NCI-H1930 (cell line): ENCODE data around the gene NMNAT1.
A peak's percentile ranks its signal among the peaks of the same experiment; 100 is the strongest.
"Not testable (repeated sequence)": the region's sequence is repeated elsewhere in the genome, so short reads cannot be mapped to it uniquely, and the experiment has no call there.

Experiments
- DNase-seq, 2 experiments: peaks; one replicate each; lab custom pipeline; 2025; lab: John Stamatoyannopoulos, UW

The NMNAT1 gene

GRCh38 chr1:9920606-9921005, 22.7 kb upstream of the NMNAT1 start:
- no peak for DNase-seq

DNA sequence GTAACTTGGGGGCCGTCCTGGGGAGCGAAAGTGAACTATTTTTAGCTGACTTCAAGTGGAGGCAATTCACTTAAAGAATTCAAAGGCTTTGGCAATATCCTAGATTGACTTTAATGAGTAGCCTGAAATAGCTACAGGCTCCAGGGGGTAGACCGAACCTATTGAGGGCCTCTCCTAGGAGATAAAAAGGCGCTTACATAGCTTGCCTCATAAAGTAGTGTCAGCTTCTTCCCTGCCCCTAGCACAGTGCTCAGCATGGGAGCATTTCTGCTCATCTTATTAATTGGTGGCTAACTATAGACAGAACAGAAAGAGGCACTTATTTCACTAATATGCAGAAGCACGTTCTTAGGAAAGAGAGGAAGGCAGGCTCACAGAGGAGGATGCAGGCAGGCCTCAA, 20.9 kb upstream of the NMNAT1 start:
- no peak for DNase-seq

GRCh38 chr1:9927259-9927658, 16.0 kb upstream of the NMNAT1 start:
- DNase-seq = no peak

DNA sequence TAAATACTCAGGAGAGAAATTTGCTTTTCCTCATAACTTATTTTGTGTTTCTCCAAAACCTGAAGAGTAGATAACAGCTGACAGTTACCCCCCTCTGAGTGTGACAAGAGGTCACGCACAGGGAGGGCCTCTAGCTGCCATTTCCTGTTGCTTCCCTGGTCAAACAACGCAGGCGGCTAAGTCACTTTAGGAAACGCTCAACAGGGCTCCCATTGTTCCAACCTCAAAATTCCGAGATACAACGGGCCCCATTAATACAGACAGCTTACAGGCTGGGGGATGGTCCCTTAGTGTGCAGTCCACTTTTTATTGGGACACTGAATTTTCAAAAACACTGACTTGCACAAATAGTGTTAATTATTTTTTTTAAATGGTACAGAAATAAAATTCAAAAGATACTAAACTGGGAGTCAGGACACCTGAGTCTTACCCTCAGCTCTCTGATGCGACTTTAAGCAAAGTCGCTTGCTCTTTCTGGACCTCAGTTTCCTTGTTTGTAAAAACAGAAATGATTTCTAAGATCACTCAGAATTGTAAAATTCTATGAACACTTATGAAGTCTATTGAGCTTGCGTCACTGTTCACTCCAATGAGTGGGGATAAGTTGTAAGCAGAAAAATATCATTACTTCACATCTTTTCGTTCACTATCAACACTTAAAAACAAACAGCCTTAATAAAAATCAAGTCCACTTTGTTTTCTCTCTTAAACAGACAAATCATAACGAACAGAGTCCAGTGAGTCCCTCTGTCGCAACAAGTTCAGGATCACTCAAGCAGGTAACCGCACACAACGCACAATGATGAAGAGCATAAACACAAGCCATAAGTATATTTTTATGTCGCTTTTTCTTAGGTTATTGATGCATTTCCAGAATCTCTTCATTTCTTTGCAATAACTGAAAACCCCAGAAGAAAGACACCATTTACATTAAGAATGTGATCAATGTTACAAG, 13.6 kb upstream of the NMNAT1 start:
- no peak for DNase-seq

DNA sequence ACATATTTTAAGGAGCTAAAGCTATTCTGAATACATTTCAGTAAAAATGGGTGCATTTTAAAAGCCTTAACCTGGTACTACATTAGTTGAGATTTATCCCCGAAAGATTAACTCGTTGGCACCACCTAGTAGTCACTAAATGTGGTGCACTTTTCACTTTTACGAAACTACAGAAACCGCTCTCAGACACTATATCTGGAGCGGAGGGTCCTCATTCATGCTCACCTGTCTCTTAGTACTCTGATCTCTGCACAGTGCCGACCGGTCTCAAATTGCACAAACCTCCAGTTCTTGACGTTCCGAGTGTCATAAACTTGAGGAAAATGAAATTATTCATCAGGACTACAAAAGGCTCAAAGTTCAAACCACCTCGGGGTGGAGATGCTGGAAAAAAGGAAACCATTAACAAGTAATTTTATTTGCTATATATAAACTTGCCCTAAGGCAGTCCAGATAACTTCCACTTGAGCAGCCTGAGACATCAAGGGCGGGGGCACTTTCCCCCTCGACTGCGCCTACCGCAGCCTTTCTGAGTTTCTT, 806 bp upstream of the NMNAT1 start:
- DNase-seq = no peak

DNA sequence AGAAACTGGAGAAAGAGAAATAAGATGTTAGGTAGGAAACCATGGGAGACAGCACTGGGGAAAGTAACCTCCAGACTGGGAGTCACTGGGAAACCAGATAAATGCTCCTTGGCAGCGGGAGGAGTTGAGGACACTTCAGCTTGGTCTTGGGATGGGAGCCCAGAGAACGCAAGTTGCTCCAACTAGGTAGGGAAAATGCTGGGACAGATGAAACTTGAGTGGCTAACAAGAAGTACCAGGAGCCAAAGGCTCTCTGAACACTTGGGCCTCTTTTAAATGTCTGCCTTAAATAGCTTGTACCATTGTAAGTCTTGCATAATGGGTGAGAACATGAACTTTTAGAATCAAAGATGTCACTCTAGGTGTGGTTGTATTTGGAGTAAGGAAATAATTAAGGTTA, 3.0 kb downstream of the NMNAT1 start:
- DNase-seq = no peak

DNA sequence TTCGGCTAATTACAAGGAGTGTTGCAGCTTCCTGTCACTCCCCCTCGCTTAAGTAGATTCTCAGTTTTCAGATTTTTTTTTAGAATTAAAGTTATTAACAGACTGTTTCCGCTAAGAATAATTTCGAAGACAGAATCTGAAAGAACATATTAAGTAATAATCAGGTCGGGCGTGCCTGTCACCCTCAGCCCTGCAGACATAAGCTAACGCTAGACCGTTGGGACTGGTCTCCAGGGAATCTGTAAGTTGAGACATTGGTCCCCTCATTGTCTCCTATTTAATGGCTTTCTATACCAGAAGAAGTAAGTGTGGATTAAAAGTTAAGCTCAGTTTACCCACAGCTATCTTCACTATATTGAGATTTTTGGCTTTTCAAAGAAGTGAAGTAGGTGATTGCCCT, 14.5 kb downstream of the NMNAT1 start:
- no peak for DNase-seq

DNA sequence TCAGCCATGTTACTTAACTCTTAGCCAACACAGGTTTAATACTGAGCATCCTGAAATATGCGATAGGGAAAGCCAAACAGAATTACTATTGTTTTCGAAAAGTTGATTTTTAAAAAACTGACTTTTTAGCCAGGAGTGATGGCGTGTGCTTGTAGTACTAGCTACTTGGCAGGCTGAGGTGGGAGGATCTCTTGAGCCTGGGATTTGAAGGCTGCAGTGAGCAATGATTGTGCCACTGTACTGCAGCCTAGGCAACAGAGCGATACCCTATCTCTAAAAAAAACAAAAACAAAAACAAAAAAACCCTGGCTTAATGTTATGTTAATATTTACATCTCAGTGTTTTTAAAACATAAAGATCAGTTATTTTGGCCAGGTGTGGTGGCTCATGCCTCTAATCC, 16.7 kb downstream of the NMNAT1 start:
- DNase-seq = no peak

DNA sequence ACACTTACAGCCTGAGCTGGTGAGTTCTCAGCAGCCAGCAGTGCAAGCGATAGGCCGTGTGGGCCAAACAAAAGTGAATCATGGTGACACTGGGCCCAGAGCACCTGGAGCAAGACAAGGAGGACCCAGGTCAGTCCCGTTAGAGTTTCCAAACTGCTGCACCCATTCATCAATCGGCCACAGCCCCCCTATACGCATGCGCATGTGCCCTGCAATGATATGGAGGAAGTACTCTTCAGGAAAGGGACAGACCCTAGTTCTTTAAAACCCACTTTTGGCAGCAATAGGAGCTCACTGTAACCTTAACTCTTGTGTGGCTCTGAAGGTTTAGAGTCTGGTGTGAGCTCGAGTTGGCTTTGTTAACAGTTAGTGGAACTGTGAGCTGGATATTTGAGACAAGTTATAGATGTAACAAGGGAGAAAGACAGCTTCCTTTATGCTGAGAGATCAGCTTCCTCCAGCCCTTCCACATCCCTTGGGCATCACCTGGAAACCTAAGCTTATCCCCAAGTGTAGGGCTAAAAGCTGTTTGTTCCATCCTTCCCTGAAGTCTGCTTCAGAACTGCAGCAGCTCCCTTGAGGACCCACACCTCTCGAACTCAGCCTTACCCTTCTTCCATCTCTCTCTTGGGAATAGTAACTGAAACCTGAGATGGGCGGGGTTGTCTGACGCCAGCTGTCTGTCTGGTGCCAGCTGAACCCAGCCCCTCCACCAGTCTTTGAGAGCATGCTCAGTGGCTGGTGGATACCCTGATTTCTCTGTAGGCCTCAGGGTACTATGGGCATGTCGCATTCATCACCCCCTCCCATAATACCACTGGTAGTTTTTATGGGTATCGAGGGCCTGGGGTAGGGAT, 17.7 kb downstream of the NMNAT1 start:
- DNase-seq = peak; percentile 23 to 65

GRCh38 chr1:9984253-9984652, 41.0 kb downstream of the NMNAT1 start:
- DNase-seq = no peak

- no peak for DNase-seq
Measured at GRCh38 chr1:9985001-9985400, 41.7 kb downstream of the NMNAT1 start.

GRCh38 chr1:9989773-9990172, 46.5 kb downstream of the NMNAT1 start:
- no peak for DNase-seq

- DNase-seq = no peak
Measured at GRCh38 chr1:9990944-9991343, 47.7 kb downstream of the NMNAT1 start.

DNA sequence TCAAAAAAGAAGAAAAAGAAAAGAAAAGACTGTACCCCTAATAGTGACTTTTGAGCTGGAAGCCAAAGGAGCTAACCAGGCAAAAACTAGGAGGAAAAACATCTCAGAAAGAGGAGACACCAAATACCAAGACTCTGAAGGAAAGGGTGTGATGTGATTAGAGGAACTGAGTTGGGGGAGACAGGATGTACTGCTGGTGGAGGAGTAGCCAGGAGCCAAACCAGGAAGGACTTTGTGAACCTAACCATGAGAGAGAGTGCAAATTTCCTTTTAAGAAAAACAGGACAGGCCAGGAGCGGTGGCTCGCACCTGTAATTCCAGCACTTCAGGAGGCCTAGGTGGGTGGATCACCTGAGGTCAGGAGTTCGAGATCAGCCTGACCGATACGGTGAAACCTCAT, 49.6 kb downstream of the NMNAT1 start:
- DNase-seq = no peak

DNA sequence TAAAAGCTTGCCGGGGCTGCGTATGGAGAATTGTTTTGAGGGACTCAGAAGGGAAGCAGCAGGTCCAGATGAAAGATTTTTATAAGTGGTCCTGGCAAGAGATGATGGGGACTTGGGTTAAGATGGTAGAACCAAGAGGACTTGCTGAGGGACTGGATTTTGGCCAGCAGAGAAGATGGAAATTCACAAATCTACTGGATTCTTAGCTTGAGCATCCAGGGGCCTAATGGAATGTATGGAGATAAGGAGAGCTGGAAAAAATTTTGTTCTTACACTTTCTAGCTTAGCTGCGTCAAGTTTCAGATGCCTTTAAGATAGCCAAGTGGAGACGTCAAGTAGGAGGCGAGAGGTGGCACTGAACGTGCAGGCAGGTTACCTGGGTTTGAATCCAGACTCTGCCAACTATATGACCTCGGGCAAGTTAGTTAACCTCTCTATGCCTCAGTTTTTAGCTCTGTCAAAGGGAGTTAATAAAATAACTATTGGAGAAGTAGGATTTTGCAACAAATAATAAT, 50.3 kb downstream of the NMNAT1 start:
- no peak for DNase-seq

DNA sequence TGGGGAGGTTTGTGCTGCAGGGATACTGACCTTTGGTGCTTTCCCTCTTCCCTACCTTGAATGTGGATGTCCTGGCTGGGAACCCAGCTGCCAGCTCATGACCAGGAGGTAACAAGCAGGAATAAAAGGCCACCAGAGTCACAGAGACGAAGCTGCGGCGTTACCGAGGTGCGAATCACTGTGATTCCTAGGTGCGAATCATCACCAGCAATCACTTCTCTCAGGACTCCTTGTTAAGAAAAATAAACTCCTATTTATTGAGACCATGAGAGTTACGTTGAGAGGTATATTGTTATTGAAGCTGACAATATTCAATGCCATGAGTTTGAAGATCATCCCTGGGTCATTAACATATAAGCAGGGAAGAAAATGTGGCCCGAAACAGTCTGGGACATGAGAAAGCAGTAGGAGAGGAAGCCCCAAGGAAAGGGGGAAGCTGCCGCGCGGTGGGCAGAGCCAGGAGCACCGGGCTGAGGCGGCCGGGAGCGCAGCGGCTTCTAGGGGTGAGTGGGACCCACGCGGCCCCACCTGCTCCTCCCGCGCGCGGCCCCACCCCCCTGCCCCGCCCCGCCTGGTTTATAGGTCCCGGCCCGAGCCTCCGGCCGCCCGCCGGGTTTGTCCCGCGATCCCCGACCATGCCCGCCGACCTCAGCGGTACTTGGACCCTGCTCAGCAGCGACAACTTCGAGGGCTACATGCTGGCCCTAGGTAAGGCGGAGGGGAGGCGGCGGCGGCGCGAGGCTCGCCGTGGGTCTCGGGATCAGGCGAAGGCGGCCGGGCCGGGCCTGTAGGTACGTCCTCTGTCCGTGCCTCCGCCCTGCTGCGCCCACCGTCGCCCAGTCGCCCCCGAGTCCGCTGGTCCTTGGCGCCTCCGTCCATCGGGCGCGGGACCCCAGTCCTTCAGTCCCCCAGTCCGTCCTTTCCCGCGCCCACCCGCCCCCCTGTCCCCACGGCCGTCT, 53.6 kb downstream of the NMNAT1 start, which contains the start of gene RBP7:
Gene RBP7 (plus strand): TSS at position 605 of the 959 bp plus-strand sequence. CDS start 31 bp downstream, at position 636.
- DNase-seq = no peak

DNA sequence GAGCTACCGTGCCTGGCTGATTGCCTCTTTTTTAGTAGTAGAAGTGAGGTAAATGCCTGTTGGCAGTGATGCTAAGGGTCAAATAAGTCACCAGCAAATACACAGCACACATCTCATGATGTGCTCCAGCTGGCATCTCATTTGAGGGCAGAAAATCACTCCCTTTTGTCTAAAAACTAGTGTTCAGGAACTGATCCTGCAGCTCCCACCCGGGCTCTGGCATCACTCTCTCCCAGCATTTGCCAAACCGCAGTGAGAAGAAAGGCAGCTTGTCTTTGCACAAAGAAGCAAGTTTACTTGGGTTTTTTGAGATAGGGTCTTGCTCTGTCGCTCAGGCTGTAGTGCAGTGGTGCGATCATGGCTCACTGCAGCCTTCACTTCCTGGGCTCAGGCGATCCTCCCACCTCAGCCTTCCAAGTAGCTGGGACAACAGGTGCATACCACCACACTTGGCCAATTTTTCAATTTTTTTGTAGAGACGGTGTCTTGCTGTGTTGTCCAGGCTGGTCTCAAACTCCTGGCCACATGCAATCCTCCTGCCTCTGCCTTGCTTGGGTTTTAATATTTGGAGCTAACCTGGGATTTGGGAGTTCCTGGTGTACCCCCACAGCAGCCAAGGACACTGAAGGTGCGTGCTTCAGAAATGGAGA, 57.9 kb downstream of the NMNAT1 start:
- DNase-seq = no peak

- not testable (repeated sequence) for DNase-seq
Measured at GRCh38 chr1:10005248-10005647, 62.0 kb downstream of the NMNAT1 start.

- no peak for DNase-seq
Measured at GRCh38 chr1:10007169-10007568, 63.9 kb downstream of the NMNAT1 start.

DNA sequence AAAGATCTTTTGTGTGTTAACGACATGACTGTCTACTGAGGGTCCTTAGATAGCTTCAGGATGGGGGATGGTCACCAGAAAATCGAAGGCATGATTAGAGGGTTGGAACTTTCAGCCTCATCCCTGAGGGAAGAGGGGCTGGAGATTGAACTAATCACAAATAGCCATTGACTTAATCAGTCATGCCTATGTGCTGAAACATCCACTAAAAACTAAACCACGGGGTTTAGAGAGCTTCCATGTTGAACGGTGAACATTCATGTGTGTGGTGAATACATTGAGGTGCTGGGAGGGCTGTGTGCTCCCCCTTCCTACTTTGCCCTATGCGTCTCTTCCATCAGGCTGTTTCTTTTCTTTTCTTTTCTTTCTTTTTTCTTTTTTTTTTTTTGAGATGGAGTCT, 70.7 kb downstream of the NMNAT1 start:
- DNase-seq = no peak

GRCh38 chr1:10019561-10019960, 76.3 kb downstream of the NMNAT1 start:
- DNase-seq = no peak
